Transverse colon (tissue), 3 donors: ENCODE measurements around the gene ZMAT2.

Experiments
- EP300 ChIP-seq: sonication (generic); formaldehyde crosslinking; IDR thresholded peaks from one replicate; pipeline ENCODE4 v1.6.1; 2017; ENCODE audit warnings: antibody characterized with exemption, low read depth
- POLR2A ChIP-seq: fragments of 450-650 bp; IDR thresholded peaks from one replicate; pipeline ENCODE4 v1.6.1; 2016; ENCODE audit warnings: antibody characterized with exemption, mild to moderate bottlenecking, moderate library complexity
- TF ChIP-seq, protein P1 (sequence below), 5 experiments: fragments of 200-600 bp in 3 of 5; fragments of 450-650 bp in 2 of 5; sonication (generic) in 3 of 5; IDR thresholded peaks; 1 replicate in 2 of 5; 2 replicates in 3 of 5; pipeline ENCODE4 v1.5.1; 2016 to 2017; ENCODE audit warnings: antibody characterized with exemption in 5 of 5, inconsistent platforms in 3 of 5, mild to moderate bottlenecking in 2 of 5, moderate library complexity in 1 of 5

GRCh38 chr5:140700177-140701144 lies at the start of gene ZMAT2:
- TF ChIP-seq, protein P1, sequence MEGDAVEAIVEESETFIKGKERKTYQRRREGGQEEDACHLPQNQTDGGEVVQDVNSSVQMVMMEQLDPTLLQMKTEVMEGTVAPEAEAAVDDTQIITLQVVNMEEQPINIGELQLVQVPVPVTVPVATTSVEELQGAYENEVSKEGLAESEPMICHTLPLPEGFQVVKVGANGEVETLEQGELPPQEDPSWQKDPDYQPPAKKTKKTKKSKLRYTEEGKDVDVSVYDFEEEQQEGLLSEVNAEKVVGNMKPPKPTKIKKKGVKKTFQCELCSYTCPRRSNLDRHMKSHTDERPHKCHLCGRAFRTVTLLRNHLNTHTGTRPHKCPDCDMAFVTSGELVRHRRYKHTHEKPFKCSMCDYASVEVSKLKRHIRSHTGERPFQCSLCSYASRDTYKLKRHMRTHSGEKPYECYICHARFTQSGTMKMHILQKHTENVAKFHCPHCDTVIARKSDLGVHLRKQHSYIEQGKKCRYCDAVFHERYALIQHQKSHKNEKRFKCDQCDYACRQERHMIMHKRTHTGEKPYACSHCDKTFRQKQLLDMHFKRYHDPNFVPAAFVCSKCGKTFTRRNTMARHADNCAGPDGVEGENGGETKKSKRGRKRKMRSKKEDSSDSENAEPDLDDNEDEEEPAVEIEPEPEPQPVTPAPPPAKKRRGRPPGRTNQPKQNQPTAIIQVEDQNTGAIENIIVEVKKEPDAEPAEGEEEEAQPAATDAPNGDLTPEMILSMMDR (IDR thresholded peaks at IDR 0.05) = no peak
- peak; percentile 84 for TF ChIP-seq POLR2A
- no peak for TF ChIP-seq EP300
